ENCODE measurements around the gene TBC1D10B. TPM values are rescaled to one million over a fixed set of nuclear protein-coding genes. Genes with fewer than 3 reads are reported as not detected.

The TBC1D10B gene
- total RNA-seq, 1 donor from 2014 or later = 51.9 TPM

DNA sequence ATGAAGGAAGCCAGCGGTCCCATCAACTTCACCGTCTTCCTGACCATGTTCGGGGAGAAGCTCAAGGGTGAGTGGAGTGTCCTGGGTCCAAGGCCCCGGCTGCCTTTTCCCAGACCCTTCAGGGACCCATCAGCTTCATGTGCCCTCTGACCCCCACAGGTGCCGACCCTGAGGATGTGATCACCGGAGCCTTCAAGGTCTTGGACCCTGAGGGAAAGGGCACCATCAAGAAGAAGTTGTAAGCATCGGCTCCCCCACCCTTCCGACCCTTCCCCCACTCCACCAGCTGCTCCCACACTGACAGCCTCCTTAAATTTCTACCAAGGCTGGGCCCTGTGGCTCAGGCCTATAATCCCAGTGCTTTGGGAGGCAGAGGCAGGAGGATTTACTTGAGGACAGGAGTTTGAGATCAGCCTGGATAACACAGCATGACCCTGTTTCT lies 6.2 kb upstream of the TBC1D10B start:
- no peak for DNase-seq (ENCODE audit: low read depth)
- H3K4me3 ChIP-seq (ENCODE audit: low read depth, low read length) = no peak overlapping the region
- TF ChIP-seq, protein P1, sequence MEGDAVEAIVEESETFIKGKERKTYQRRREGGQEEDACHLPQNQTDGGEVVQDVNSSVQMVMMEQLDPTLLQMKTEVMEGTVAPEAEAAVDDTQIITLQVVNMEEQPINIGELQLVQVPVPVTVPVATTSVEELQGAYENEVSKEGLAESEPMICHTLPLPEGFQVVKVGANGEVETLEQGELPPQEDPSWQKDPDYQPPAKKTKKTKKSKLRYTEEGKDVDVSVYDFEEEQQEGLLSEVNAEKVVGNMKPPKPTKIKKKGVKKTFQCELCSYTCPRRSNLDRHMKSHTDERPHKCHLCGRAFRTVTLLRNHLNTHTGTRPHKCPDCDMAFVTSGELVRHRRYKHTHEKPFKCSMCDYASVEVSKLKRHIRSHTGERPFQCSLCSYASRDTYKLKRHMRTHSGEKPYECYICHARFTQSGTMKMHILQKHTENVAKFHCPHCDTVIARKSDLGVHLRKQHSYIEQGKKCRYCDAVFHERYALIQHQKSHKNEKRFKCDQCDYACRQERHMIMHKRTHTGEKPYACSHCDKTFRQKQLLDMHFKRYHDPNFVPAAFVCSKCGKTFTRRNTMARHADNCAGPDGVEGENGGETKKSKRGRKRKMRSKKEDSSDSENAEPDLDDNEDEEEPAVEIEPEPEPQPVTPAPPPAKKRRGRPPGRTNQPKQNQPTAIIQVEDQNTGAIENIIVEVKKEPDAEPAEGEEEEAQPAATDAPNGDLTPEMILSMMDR (IDR thresholded peaks at IDR 0.05; ENCODE audit: insufficient read depth, low read length, poor library complexity, severe bottlenecking) = no peak
- H3K36me3 ChIP-seq (ENCODE audit: control insufficient read depth, insufficient read depth, low read length) = peaks cover 1% of the 10 kb centered on the region
- H3K27me3 ChIP-seq (ENCODE audit: control insufficient read depth, insufficient read depth, low read length) = no peaks in the 10 kb centered on the region

DNA sequence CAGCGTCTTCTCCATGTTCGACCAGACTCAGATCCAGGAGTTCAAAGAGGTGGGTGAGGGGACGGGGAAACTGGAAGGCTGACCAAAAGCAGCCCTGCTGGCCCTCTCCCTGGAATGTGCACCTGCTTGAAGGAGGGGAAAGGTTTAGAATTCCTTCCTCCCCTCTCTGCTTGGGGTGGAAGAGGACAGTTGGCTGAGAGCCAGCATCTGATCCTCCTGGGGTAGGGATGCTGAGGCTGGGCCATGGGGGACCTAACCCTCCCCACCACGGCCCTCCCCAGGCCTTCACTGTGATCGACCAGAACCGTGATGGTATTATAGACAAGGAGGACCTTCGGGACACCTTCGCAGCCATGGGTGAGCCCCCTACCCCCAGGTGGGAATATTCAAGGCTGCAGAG lies 5.6 kb upstream of the TBC1D10B start:
- H3K27me3 ChIP-seq (ENCODE audit: control insufficient read depth, insufficient read depth, low read length) = no peaks in the 10 kb centered on the region
- H3K4me3 ChIP-seq (ENCODE audit: low read depth, low read length) = no peak overlapping the region
- H3K36me3 ChIP-seq (ENCODE audit: control insufficient read depth, insufficient read depth, low read length) = peaks cover 1% of the 10 kb centered on the region
- DNase-seq (ENCODE audit: low read depth) = no peak
- TF ChIP-seq, protein P1 (IDR thresholded peaks at IDR 0.05; ENCODE audit: insufficient read depth, low read length, poor library complexity, severe bottlenecking) = no peak

DNA sequence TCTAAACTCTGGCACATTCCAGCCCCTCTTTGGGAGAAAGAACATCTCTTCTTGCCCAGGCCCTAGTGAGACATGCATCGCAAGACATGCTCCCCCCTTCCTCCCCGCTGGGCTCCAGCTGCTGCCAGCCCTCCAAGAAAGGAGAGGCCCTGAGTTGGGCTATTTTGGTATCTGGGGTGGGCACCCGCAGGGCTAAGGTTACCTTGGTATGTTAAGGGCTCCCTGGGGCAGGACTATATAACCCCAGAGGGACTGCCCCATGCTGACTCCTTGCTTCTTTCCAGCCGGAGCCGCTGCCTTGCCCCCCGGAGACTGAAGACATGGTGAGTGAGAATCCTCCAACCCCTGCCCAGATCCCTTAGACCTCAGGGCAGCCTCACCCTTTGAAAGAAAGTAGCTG lies 4.2 kb upstream of the TBC1D10B start, which contains the start of gene MYL11:
TSS of gene MYL11 (plus strand) at position 265 of the 400 bp plus-strand sequence. CDS start at position 321, 56 bp downstream.
- TF ChIP-seq, protein P1 (IDR thresholded peaks at IDR 0.05; ENCODE audit: insufficient read depth, low read length, poor library complexity, severe bottlenecking) = no peak
- DNase-seq (ENCODE audit: low read depth) = no peak
- H3K4me3 ChIP-seq (ENCODE audit: low read depth, low read length) = no peak within 1 kb of the TSS
- H3K36me3 ChIP-seq (ENCODE audit: control insufficient read depth, insufficient read depth, low read length) = no peaks in the 10 kb centered on the region
- H3K27me3 ChIP-seq (ENCODE audit: control insufficient read depth, insufficient read depth, low read length) = no peaks in the 10 kb centered on the region

DNA sequence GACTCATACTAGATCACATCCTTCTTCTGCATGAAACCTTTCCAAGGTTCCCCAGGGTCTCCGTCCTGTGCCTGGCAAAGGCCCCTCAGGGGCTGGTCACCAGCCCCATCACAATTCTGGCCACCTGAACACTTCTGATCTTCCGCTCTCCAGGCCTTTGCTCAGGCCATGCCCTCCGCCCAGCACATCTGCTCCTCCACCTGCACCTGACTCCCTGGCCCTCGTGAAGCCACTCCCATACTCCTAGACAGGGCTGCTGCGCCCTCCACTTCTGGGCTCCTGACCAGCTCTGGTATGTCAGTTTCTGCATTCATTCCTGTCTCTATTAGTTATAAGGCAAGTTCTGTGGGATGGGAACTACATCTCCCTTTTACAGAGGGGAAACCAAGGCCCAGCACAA lies 2.4 kb upstream of the TBC1D10B start:
- DNase-seq (ENCODE audit: low read depth) = no peak

DNA sequence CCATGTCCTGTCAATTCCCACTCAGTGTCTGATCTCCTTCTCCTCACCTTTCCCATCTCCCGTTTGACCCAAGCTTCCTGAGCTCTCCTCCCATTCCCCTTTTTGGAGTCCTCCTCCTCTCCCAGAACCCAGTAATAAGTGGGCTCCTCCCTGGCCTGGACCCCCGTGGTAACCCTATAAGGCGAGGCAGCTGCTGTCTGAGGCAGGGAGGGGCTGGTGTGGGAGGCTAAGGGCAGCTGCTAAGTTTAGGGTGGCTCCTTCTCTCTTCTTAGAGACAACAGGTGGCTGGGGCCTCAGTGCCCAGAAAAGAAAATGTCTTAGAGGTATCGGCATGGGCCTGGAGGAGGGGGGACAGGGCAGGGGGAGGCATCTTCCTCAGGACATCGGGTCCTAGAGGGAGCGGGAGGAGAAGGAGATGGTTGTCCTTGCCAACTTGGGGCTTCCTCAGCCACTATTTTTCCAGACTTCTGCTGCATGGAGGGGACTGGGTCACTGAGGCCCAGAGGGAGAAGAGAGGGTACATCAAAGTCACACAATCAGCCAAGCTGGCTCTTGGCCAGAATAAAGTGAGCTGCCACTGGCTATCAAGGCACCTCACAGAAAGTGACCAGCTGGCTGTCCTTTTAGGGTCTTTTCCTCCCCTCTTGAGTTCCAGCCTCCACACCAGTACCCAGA lies 1.9 kb upstream of the TBC1D10B start:
- Histone ChIP-seq H3K36me3 (ENCODE audit: control insufficient read depth, insufficient read depth, low read length) (no peaks in the 10 kb centered on the region), H3K4me3 (ENCODE audit: low read depth, low read length) (no peak overlapping the region), H3K27me3 (ENCODE audit: control insufficient read depth, insufficient read depth, low read length) (no peaks in the 10 kb centered on the region)
- no peak for DNase-seq (ENCODE audit: low read depth)
- TF ChIP-seq, protein P1 (IDR thresholded peaks at IDR 0.05; ENCODE audit: insufficient read depth, low read length, poor library complexity, severe bottlenecking) = no peak

More for the DNA sequence above, 2.4 kb upstream of the TBC1D10B start:
- Histone ChIP-seq H3K27me3 (ENCODE audit: control insufficient read depth, insufficient read depth, low read length) (no peaks in the 10 kb centered on the region), H3K4me3 (ENCODE audit: low read depth, low read length) (no peak overlapping the region), H3K36me3 (ENCODE audit: control insufficient read depth, insufficient read depth, low read length) (no peaks in the 10 kb centered on the region)
- TF ChIP-seq, protein P1 (IDR thresholded peaks at IDR 0.05; ENCODE audit: insufficient read depth, low read length, poor library complexity, severe bottlenecking) = no peak
